ENCODE data around the gene EVA1C. TPM values are rescaled to one million over a fixed set of nuclear protein-coding genes. Genes with fewer than 3 reads are reported as not detected.

The EVA1C gene
- polyA plus RNA-seq, 1 donor (not counting 4 experiments of a cell fraction or from before 2014, with no cell fraction given), result 15.3 TPM

GRCh38 chr21:32424191-32424535 lies 11.7 kb downstream of the EVA1C start:
- FAIRE-seq, result no peak
- no peak overlapping the region for H3K4me3 ChIP-seq (ENCODE audit: control insufficient read depth in 2 of 3, extremely low read depth in 1 of 3, insufficient read depth in 2 of 3, low read depth in 1 of 3, low read length in 3 of 3)
- no peak overlapping the region for H3K9ac ChIP-seq (ENCODE audit: control insufficient read depth, extremely low read depth, insufficient read depth, low read length)

GRCh38 chr21:32424674-32425073 lies 12.2 kb downstream of the EVA1C start:
- no peak overlapping the region for H2AFZ ChIP-seq (ENCODE audit: control insufficient read depth, low read length)
- dilution Hi-C loops (cut with MboI; ENCODE audit: extremely low pct_ligation_motif_present, low sequenced_read_pairs), result no loop called here
- H3K9me1 ChIP-seq (ENCODE audit: control insufficient read depth, extremely low read depth, insufficient read depth, low read length), result peaks cover 3% of the 10 kb centered on the region
- FAIRE-seq (no peak), DNase-seq (ENCODE audit: low read depth, low spot score) (no peak)
- H3K27me3 ChIP-seq (ENCODE audit: control insufficient read depth, extremely low read depth, insufficient read depth, low read length), result no peaks in the 10 kb centered on the region
- TF ChIP-seq CTCF (optimal IDR thresholded peaks at IDR 0.05 in 1 of 3, IDR thresholded peaks at IDR 0.05 in 1 of 3, conservative IDR thresholded peaks at IDR 0.05 in 1 of 3; ENCODE audit: extremely low read depth in 1 of 3, insufficient read depth in 2 of 3, low read length in 3 of 3) (no peak), EZH2 (IDR thresholded peaks at IDR 0.05; ENCODE audit: low read length) (no peak)
- peaks cover 44% of the 10 kb centered on the region for H3K4me1 ChIP-seq (ENCODE audit: control insufficient read depth, extremely low read depth, insufficient read depth, low read length)
- H3K9me3 ChIP-seq (ENCODE audit: control insufficient read depth, low read depth, low read length), result no peaks in the 10 kb centered on the region
- H3K9ac ChIP-seq (ENCODE audit: control insufficient read depth, extremely low read depth, insufficient read depth, low read length), result no peak overlapping the region
- H3K4me2 ChIP-seq (ENCODE audit: control insufficient read depth, extremely low read depth, insufficient read depth, low read depth, low read length), result peak overlapping the region; percentile 11
- no peaks in the 10 kb centered on the region for H4K20me1 ChIP-seq (ENCODE audit: control insufficient read depth, extremely low read depth, insufficient read depth, low read length)
- H3K79me2 ChIP-seq (ENCODE audit: control insufficient read depth, insufficient read depth, low read length), result peaks cover 12% of the 10 kb centered on the region
- no peak overlapping the region for H3K4me3 ChIP-seq (ENCODE audit: control insufficient read depth in 2 of 3, extremely low read depth in 1 of 3, insufficient read depth in 2 of 3, low read depth in 1 of 3, low read length in 3 of 3)
- peak overlapping the region; percentile 11 for H3K27ac ChIP-seq (ENCODE audit: control insufficient read depth, insufficient read depth, low read length)
- peaks cover 0 to 3% of the 10 kb centered on the region in 2 experiments for H3K36me3 ChIP-seq (ENCODE audit: control insufficient read depth in 2 of 2, extremely low read depth in 1 of 2, insufficient read depth in 2 of 2, low read length in 2 of 2)

More at GRCh38 chr21:32424191-32424535, 11.7 kb downstream of the EVA1C start:
- H4K20me1 ChIP-seq (ENCODE audit: control insufficient read depth, extremely low read depth, insufficient read depth, low read length), result no peaks in the 10 kb centered on the region
- no peaks in the 10 kb centered on the region for H3K9me3 ChIP-seq (ENCODE audit: control insufficient read depth, low read depth, low read length)
- DNase-seq (ENCODE audit: low read depth, low spot score), result no peak
- H3K79me2 ChIP-seq (ENCODE audit: control insufficient read depth, insufficient read depth, low read length), result peaks cover 14% of the 10 kb centered on the region
- peaks cover 3% of the 10 kb centered on the region for H3K9me1 ChIP-seq (ENCODE audit: control insufficient read depth, extremely low read depth, insufficient read depth, low read length)
- no peak overlapping the region for H2AFZ ChIP-seq (ENCODE audit: control insufficient read depth, low read length)
- peaks cover 44% of the 10 kb centered on the region for H3K4me1 ChIP-seq (ENCODE audit: control insufficient read depth, extremely low read depth, insufficient read depth, low read length)
- no peak for TF ChIP-seq EZH2 (IDR thresholded peaks at IDR 0.05; ENCODE audit: low read length)
- no peak for TF ChIP-seq CTCF (optimal IDR thresholded peaks at IDR 0.05 in 1 of 3, IDR thresholded peaks at IDR 0.05 in 1 of 3, conservative IDR thresholded peaks at IDR 0.05 in 1 of 3; ENCODE audit: extremely low read depth in 1 of 3, insufficient read depth in 2 of 3, low read length in 3 of 3)
- peak overlapping the region; percentile 39 for H3K4me2 ChIP-seq (ENCODE audit: control insufficient read depth, extremely low read depth, insufficient read depth, low read depth, low read length)
- peak overlapping the region; percentile 11 for H3K27ac ChIP-seq (ENCODE audit: control insufficient read depth, insufficient read depth, low read length)
- peaks cover 0 to 3% of the 10 kb centered on the region in 2 experiments for H3K36me3 ChIP-seq (ENCODE audit: control insufficient read depth in 2 of 2, extremely low read depth in 1 of 2, insufficient read depth in 2 of 2, low read length in 2 of 2)
- no peaks in the 10 kb centered on the region for H3K27me3 ChIP-seq (ENCODE audit: control insufficient read depth, extremely low read depth, insufficient read depth, low read length)
- dilution Hi-C loops (cut with MboI; ENCODE audit: extremely low pct_ligation_motif_present, low sequenced_read_pairs), result no loop called here

Measured in keratinocyte (primary cell).